ENCODE measurements around the gene RPS17. TPM values are rescaled to one million over a fixed set of nuclear protein-coding genes. Genes with fewer than 3 reads are reported as not detected.
A peak's percentile ranks its signal among the peaks of the same experiment; 100 is the strongest.
"Not testable (repeated sequence)": the region's sequence is repeated elsewhere in the genome, so short reads cannot be mapped to it uniquely, and the experiment has no call there.

Gene RPS17
- total RNA-seq, 2 experiments from 2014 or later: 3,057 to 3,069 TPM

DNA sequence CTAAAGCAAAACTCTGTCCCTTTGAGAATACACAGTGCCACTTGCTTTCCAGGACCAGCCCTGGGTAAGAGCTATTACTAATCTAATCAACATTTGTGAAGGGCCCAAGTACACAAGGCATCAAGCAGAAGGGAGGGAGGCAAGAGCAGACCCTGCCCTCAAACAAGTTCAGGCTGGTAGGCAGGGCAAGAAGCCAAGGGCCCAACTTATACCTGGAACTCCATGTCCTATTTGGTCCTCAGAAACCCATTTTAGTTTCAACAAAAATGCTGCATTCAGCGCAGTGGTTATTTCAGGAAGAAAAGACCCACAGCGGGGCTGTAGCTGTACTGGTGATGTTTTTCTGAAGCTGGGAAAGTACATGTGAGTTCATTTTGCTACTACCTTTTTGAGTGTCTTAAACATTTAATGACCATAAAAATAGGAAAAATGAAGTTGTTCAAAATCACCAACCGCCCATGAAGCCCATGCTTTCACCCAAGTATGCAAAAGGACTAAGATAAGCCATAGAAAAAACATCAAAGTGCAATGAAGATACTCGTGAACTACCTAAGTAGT, 2.8 kb downstream of the RPS17 start:
- ATAC-seq: no peak
- peaks cover 38% of the 10 kb centered on the region for H3K4me1 Mint-ChIP-seq (ENCODE audit: low read depth)
- peaks cover 68% of the 10 kb centered on the region for H3K36me3 Mint-ChIP-seq (ENCODE audit: low read depth)
- ChIA-PET POLR2A (interaction anchor here (1.0 to 1.3 kb wide), 4 partner anchors 36 to 467 kb away, joined by 3 to 4 read pairs (median 3); no protein-coding TSS in a partner anchor), CTCF (interaction anchor here (1.2 to 2.3 kb wide), 2 partner anchors 8 to 463 kb away, joined by 3 to 8 read pairs; no protein-coding TSS in a partner anchor)
- H3K4me3 Mint-ChIP-seq: peak overlapping the region; percentile 94
- no peaks in the 10 kb centered on the region for H3K9me3 Mint-ChIP-seq
- H3K27ac Mint-ChIP-seq: peak overlapping the region; percentile 95
- TF ChIP-seq, protein P1, sequence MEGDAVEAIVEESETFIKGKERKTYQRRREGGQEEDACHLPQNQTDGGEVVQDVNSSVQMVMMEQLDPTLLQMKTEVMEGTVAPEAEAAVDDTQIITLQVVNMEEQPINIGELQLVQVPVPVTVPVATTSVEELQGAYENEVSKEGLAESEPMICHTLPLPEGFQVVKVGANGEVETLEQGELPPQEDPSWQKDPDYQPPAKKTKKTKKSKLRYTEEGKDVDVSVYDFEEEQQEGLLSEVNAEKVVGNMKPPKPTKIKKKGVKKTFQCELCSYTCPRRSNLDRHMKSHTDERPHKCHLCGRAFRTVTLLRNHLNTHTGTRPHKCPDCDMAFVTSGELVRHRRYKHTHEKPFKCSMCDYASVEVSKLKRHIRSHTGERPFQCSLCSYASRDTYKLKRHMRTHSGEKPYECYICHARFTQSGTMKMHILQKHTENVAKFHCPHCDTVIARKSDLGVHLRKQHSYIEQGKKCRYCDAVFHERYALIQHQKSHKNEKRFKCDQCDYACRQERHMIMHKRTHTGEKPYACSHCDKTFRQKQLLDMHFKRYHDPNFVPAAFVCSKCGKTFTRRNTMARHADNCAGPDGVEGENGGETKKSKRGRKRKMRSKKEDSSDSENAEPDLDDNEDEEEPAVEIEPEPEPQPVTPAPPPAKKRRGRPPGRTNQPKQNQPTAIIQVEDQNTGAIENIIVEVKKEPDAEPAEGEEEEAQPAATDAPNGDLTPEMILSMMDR (IDR thresholded peaks at IDR 0.05): no peak
- DNase-seq: no peak
- H3K27me3 Mint-ChIP-seq: no peaks in the 10 kb centered on the region
- intact Hi-C loops (cut with micrococcal nuclease): loop anchor here (10.0 kb wide), 2 partner anchors 477 to 1243 kb away; partner anchors contain the start of gene C15orf40

- POLR2A ChIA-PET: interaction anchor here (1.2 to 1.5 kb wide), 3 partner anchors 17 to 213 kb away, joined by 3 to 4 read pairs (median 4); no protein-coding TSS in a partner anchor
- intact Hi-C loops (cut with micrococcal nuclease): loop anchor here (10.0 kb wide), 2 partner anchors 478 to 1242 kb away; partner anchors contain the start of gene C15orf40
These were observed 3.6 kb downstream of the RPS17 start for GRCh38 chr15:82536409-82537350.

DNA sequence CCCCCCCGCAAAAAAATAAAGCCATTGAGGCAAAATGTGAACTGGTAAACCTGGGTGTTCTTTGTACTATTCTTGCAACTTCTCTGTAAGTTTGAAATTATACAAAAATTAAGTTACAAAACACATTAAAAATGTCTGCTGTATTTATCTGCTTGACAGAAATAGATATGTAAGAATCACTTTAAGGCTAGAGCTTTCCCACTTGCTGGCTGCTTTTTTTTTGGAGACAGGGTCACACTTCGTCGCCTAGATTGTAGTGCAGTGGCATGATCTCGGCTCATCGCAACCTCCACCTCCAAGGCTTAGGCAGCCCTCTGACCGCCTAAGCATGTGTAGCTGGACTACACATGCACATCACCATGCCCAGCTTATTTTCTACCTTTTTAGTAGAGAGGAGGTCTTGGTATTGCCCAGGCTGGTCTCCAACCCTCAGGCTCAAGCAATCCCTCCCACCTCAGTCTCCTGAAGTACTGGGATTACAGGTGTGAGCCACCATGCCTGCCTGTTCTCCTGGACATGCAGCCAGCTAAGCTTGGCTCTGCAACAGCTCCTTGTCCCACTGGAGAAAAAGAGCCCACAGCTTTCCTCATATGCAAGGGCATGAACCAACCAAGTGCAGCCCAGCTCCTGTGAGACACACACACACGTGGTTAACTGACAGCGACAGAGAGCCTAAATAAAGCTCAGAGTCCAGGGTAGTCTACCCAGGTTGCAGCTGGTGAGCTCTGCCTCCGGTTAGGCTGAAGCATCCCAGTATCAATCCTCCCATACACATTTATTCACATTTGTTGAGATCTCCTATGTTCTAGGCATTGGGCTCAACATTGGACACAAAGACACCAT, 4.5 kb downstream of the RPS17 start:
- ChIA-PET POLR2A (interaction anchor here (0.6 to 1.5 kb wide), 3 partner anchors 18 to 450 kb away, joined by 3 to 5 read pairs (median 4); partner anchors contain the start of gene RAMAC), CTCF (no interaction called here)
- Mint-ChIP-seq H3K36me3 (ENCODE audit: low read depth) (peaks cover 62% of the 10 kb centered on the region), H3K27ac (peak overlapping the region; percentile 95), H3K4me1 (ENCODE audit: low read depth) (peaks cover 38% of the 10 kb centered on the region), H3K27me3 (no peaks in the 10 kb centered on the region), H3K4me3 (peak overlapping the region; percentile 94), H3K9me3 (no peaks in the 10 kb centered on the region)
- DNase-seq (no peak), ATAC-seq (no peak)
- intact Hi-C loops (cut with micrococcal nuclease): loop anchor here (10.0 kb wide), 2 partner anchors 479 to 1241 kb away; partner anchors contain the start of gene C15orf40
- TF ChIP-seq, protein P1 (IDR thresholded peaks at IDR 0.05): no peak

More at GRCh38 chr15:82536409-82537350, 3.6 kb downstream of the RPS17 start:
- peaks cover 38% of the 10 kb centered on the region for H3K4me1 Mint-ChIP-seq (ENCODE audit: low read depth)
- peak overlapping the region; percentile 94 for H3K4me3 Mint-ChIP-seq
- ATAC-seq (no peak), DNase-seq (no peak)
- TF ChIP-seq, protein P1 (IDR thresholded peaks at IDR 0.05): no peak
- H3K27me3 Mint-ChIP-seq: no peaks in the 10 kb centered on the region
- no peaks in the 10 kb centered on the region for H3K9me3 Mint-ChIP-seq
- peak overlapping the region; percentile 95 for H3K27ac Mint-ChIP-seq
- CTCF ChIA-PET: interaction anchor here (2.3 kb wide), 1 partner anchor 463 kb away, joined by 8 read pairs; no protein-coding TSS in a partner anchor
- H3K36me3 Mint-ChIP-seq (ENCODE audit: low read depth): peaks cover 68% of the 10 kb centered on the region

DNA sequence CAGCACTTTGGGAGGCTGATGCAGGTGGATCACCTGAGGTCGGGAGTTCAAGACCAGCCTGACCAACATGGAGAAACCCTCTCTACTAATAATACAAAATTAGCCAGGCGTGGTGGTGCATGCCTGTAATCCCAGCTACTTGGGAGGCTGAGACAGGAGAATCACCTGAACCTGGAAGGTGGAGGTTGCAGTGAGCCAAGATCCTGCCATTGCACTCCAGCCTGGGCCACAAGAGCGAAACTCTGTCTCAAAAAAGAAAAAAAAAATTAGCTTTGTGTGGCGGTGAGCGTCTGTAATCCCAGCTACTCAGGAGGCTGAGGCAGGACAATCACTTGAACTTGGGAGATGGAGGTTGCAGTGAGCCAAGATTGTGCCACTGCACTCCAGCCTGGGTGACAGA, 5.1 kb downstream of the RPS17 start:
- H3K4me3 Mint-ChIP-seq, CTCF ChIA-PET, H3K27me3 Mint-ChIP-seq, H3K27ac Mint-ChIP-seq, ATAC-seq, H3K9me3 Mint-ChIP-seq, DNase-seq: not testable (repeated sequence)
- Mint-ChIP-seq H3K36me3 (ENCODE audit: low read depth) (peaks cover 58% of the 10 kb centered on the region), H3K4me1 (ENCODE audit: low read depth) (peaks cover 41% of the 10 kb centered on the region)
- POLR2A ChIA-PET: interaction anchor here (0.6 to 1.5 kb wide), 3 partner anchors 18 to 451 kb away, joined by 3 to 5 read pairs (median 4); partner anchors contain the start of gene RAMAC
- intact Hi-C loops (cut with micrococcal nuclease): loop anchor here (10.0 kb wide), 2 partner anchors 480 to 1240 kb away; partner anchors contain the start of gene C15orf40

DNA sequence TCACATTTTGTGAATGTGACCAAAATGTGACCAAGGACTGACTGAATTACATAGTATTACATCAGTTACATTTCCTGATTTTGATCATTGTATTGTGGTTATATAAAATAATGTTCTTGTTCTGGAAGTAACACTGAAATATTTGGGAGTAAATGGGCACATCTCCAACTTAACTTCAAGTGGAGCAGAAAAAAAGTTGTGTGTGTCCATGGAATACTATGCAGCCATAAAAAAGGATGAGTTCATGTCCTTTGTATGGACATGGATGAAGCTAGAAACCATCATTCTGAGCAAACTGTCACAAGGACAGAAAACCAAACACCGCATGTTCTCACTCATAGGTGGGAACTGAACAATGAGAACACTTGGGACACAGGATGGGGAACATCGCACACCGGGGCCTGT, 5.8 kb downstream of the RPS17 start:
- ATAC-seq, H3K27me3 Mint-ChIP-seq, CTCF ChIA-PET, DNase-seq, H3K9me3 Mint-ChIP-seq, H3K4me3 Mint-ChIP-seq: not testable (repeated sequence)
- peaks cover 41% of the 10 kb centered on the region for H3K4me1 Mint-ChIP-seq (ENCODE audit: low read depth)
- POLR2A ChIA-PET: interaction anchor here (1.8 kb wide), 1 partner anchor 476 kb away, joined by 4 read pairs; no protein-coding TSS in a partner anchor
- peak overlapping the region; percentile 35 for H3K27ac Mint-ChIP-seq
- intact Hi-C loops (cut with micrococcal nuclease): loop anchor here (10.0 kb wide), 2 partner anchors 480 to 1240 kb away; partner anchors contain the start of gene C15orf40
- peaks cover 52% of the 10 kb centered on the region for H3K36me3 Mint-ChIP-seq (ENCODE audit: low read depth)

Measured in activated CD8-positive, alpha-beta T cell treated with anti-CD3 and anti-CD28 coated beads for 36 hours (primary cell).